Measurements from ENCODE around the gene BACH2. TPM values are rescaled to one million over a fixed set of nuclear protein-coding genes. Genes with fewer than 3 reads are reported as not detected.

The BACH2 gene
- total RNA-seq, 1 donor from 2014 or later, result 3.9 TPM

- no peaks in the 10 kb centered on the region for H3K4me1 ChIP-seq
- no peaks in the 10 kb centered on the region for H3K27me3 ChIP-seq
- H3K9me3 ChIP-seq (ENCODE audit: low read depth), result no peaks in the 10 kb centered on the region
- no peak for DNase-seq (ENCODE audit: low spot score)
- no peak overlapping the region for H3K4me2 ChIP-seq
- H3K4me3 ChIP-seq, result no peak overlapping the region
- no peak overlapping the region for H3K9ac ChIP-seq
- Mint-ChIP-seq H3K4me1 (peaks cover 13% of the 10 kb centered on the region), H3K4me3 (no peak overlapping the region), H3K27me3 (ENCODE audit: insufficient read depth, low read depth) (no peaks in the 10 kb centered on the region), H3K9me3 (peaks cover 8% of the 10 kb centered on the region), H3K36me3 (peaks cover 10% of the 10 kb centered on the region), H3K27ac (no peak overlapping the region)
- H4K20me1 ChIP-seq (ENCODE audit: low read depth), result no peaks in the 10 kb centered on the region
- no peaks in the 10 kb centered on the region for H3F3A ChIP-seq (ENCODE audit: low read depth)
- no peaks in the 10 kb centered on the region for H3K79me2 ChIP-seq (ENCODE audit: low read depth)
- H3K27ac ChIP-seq, result no peak overlapping the region
- no peaks in the 10 kb centered on the region for H3K36me3 ChIP-seq
- no peak overlapping the region for H2AFZ ChIP-seq (replicated peaks)
- no peak for TF ChIP-seq EZH2 (IDR thresholded peaks at IDR 0.05)
- TF ChIP-seq CTCF (IDR thresholded peaks at IDR 0.05), result no peak
- TF ChIP-seq EZH2phosphoT487 (IDR thresholded peaks at IDR 0.05), result no peak
These were observed 275.9 kb downstream of the BACH2 start for GRCh38 chr6:90020746-90021145.

- Histone ChIP-seq H3K36me3 (no peaks in the 10 kb centered on the region), H3K4me2 (no peak overlapping the region), H3K4me3 (no peak overlapping the region), H3K9ac (no peak overlapping the region), H3F3A (ENCODE audit: low read depth) (no peaks in the 10 kb centered on the region), H3K4me1 (no peaks in the 10 kb centered on the region), H4K20me1 (ENCODE audit: low read depth) (no peaks in the 10 kb centered on the region), H3K27ac (no peak overlapping the region), H3K79me2 (ENCODE audit: low read depth) (no peaks in the 10 kb centered on the region), H3K27me3 (no peaks in the 10 kb centered on the region), H3K9me3 (ENCODE audit: low read depth) (no peaks in the 10 kb centered on the region), H2AFZ (replicated peaks) (no peak overlapping the region)
- H3K9me3 Mint-ChIP-seq, result peaks cover 10% of the 10 kb centered on the region
- no peaks in the 10 kb centered on the region for H3K27me3 Mint-ChIP-seq (ENCODE audit: insufficient read depth, low read depth)
- no peaks in the 10 kb centered on the region for H3K4me1 Mint-ChIP-seq
- DNase-seq (ENCODE audit: low spot score), result no peak
- H3K27ac Mint-ChIP-seq, result no peak overlapping the region
- no peak for TF ChIP-seq EZH2 (IDR thresholded peaks at IDR 0.05)
- no peak for TF ChIP-seq CTCF (IDR thresholded peaks at IDR 0.05)
- TF ChIP-seq EZH2phosphoT487 (IDR thresholded peaks at IDR 0.05), result no peak
- no peak overlapping the region for H3K4me3 Mint-ChIP-seq
- H3K36me3 Mint-ChIP-seq, result peaks cover 12% of the 10 kb centered on the region
These were observed 277.4 kb downstream of the BACH2 start for GRCh38 chr6:90019216-90019615.

GRCh38 chr6:90015883-90016282 is 280.8 kb downstream of the BACH2 start:
- no peaks in the 10 kb centered on the region for H3K9me3 ChIP-seq (ENCODE audit: low read depth)
- no peaks in the 10 kb centered on the region for H3K79me2 ChIP-seq (ENCODE audit: low read depth)
- H3K4me1 Mint-ChIP-seq, result no peaks in the 10 kb centered on the region

More at GRCh38 chr6:90015883-90016282, 280.8 kb downstream of the BACH2 start:
- Histone ChIP-seq H3K4me1 (no peaks in the 10 kb centered on the region), H3K27me3 (no peaks in the 10 kb centered on the region), H3K36me3 (no peaks in the 10 kb centered on the region), H3K4me3 (no peak overlapping the region), H3K9ac (no peak overlapping the region), H3F3A (ENCODE audit: low read depth) (no peaks in the 10 kb centered on the region), H3K27ac (no peak overlapping the region), H2AFZ (replicated peaks) (no peak overlapping the region), H4K20me1 (ENCODE audit: low read depth) (no peaks in the 10 kb centered on the region), H3K4me2 (no peak overlapping the region)
- no peak for TF ChIP-seq EZH2phosphoT487 (IDR thresholded peaks at IDR 0.05)
- no peak for TF ChIP-seq EZH2 (IDR thresholded peaks at IDR 0.05)
- no peak for TF ChIP-seq CTCF (IDR thresholded peaks at IDR 0.05)
- DNase-seq (ENCODE audit: low spot score), result no peak
- peaks cover 9% of the 10 kb centered on the region for H3K36me3 Mint-ChIP-seq
- H3K27ac Mint-ChIP-seq, result no peak overlapping the region
- peaks cover 14% of the 10 kb centered on the region for H3K9me3 Mint-ChIP-seq
- H3K4me3 Mint-ChIP-seq, result no peak overlapping the region
- peaks cover 3% of the 10 kb centered on the region for H3K27me3 Mint-ChIP-seq (ENCODE audit: insufficient read depth, low read depth)

All from neural progenitor cell (in vitro differentiated cells).